HG02763 (cell line): Measurements from ENCODE around the gene EPHB3.

ENCODE experiments used
- ATAC-seq: cut with Tn5 transposase; IDR thresholded peaks from one replicate; pipeline ENCODE4 v1.9.1; 2021; ENCODE audit warnings: mild to moderate bottlenecking, moderate library complexity; ENCODE audit not compliant: unreplicated experiment

The EPHB3 gene

DNA sequence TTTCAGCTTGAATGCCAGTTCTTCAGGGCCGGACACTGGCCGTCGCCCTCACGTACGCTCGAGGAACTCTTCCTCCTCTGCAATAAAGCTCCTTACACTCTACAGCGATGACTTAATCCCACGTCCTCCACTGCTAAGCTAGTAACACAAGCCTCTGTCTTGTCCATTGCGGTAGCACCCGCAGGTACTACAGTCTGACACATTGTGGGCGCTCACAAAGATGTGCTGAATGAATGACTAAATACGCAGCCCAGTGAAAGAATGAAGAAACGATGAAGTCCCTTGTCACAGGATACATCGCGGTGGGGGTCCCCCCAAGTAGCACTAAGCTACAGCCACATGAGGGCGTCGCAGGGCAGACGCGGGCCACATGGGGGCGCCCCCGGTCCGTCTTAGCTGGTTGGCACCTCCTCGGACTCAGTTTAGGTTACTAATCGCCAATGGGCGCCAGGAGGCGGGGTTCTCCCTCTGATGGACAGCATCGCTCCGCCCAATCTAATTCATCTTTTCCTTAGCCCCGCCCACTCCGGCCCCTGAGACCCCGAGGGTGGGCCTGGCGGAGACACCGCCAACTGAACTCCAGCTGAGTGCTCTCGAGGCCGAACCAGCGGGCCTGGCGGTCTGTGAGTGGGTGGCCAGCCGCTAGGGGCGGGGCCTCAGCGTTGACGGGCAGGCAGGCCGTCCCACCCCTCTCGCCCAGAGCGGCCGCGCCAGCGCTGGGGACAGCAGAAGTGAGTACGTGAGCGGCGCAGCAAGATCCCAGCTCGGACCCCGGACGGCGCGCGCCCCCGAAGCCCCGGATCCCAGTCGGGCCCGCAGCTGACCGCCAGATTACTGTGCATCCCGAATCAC, at the start of gene EPHB3:
EPHB3 (plus strand) TSS at position 725 of the 852 bp plus-strand sequence. CDS start 451 bp downstream, outside the sequence.
- peak; percentile 69 for ATAC-seq

DNA sequence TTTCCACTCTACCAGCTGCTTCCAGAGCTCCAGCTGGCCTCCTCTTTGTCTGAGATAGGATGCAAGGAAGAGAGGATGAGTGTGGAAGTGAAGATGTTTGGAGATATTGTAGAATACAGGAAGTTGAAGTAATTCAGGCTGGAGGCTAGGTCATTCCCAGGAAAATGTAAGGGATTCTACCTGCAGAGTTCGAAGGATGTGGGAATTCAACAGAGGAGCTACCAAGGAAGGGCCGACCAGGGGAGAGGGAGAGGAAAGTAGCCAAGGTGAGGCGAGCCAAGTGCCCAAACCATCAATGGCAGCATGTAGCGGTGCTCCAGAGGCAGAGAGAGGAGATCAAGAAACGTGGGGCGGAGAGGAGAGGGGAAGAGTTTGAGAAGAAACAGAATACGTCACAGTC, 49.0 kb upstream of the EPHB3 start:
- no peak for ATAC-seq

DNA sequence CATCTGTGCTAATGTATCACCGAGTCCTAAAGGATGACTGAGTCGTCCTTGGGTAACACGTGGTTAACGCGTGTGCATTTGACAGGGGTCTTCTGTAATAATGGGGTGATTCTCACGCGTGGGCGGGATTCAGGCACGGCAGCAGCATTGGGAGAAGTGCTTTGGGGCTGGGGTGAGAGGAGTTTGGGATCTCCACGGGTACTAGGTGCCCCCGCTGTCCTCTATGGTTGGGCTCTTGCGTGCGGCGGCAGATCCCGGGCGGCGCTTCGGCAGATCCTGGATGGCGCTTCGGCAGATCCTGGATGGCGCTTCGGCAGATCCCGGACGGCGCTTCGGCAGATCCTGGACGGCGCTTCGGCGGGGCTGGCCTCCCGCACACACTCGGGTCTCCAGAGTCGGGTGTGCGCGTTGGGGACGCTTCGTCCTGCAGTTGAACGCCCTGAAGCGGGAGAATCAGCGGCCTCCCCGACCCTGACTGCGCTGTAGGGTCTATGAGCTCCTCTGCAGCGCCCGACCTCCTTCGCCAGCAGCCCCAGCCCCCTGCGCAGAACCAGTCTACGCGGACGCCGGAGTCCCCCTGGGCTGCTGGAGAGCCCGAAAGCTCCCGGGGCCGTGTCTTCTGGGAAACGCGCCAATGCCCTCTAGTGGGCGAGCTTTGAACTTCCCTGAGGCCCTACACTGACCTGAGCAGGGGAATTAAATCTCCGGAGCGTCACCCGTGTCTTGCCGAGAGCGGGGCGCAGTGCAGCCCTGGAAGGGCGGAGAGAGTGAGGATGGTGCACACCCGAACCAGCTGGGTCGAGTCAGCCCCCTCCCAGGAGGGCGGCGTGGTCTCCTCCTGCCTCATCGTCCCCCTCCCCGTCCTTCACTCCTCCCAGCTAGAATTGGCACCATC, 48.1 kb upstream of the EPHB3 start:
- peak; percentile 77 for ATAC-seq

DNA sequence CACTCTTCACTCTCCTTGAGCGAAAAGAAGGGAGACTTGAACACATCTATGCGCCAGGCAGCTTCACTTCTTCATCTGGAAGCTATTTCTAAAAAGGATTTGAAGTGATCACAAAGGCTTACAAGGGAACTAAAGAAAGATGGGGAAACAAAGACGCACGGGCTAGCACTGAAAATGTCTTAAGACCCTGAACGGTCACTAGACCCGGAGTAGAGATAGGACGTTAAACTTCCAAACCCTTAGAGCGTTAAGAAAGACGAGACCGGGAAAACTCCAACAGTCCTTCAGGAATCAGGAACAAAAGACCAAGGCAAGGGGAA, 47.5 kb upstream of the EPHB3 start:
- no peak for ATAC-seq

DNA sequence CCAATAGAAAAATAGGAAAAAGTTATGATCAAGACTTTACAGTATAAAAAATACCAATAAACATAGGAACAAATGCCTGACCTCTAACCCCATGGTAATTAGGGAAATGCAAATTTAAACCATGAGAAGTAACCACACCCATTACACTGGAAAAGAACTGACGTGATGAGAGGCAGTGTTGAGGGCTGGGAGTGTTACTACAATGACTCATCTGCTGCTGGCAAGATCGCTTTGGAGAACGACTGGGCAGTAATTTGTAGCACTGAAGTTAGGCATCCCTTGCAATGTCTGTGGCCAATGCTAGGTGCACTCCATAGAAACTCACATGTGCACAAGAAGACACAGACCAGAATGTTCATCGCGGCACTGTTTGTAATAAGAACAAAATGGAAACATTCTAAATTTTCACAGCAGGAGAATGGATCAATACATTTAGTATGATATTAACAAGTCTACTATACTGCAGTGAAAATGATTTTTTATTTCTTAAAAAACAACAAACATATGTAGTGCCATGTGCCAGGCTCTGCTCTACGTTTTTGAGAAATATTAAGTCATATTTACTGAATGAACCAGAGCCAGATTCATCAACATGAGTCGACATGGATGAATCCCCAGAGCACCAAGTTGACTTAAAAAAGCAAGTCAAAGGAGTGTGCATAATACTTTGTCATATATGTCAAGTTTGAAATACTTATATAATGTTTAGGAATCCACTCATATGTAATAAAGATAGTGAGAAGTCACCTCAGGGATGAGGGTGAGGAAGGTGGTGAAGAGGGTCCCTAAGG, 37.6 kb upstream of the EPHB3 start:
- no peak for ATAC-seq

DNA sequence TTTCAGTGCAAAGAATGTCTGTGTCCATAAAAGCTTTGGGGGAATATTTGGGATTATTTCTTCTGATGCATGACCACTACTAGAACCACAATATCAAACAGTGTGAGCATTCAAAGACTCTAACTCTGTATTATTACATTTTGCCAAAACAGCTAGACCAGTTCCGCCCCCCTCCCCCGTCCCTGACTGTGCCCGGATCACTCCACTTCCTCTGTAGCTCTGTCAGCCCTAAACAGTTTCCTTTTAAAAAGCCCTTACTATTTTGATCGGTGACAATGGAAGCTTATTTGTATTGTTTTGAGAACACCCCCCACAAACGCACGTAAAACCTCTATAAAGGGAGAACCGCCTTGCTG, 36.6 kb upstream of the EPHB3 start:
- no peak for ATAC-seq

DNA sequence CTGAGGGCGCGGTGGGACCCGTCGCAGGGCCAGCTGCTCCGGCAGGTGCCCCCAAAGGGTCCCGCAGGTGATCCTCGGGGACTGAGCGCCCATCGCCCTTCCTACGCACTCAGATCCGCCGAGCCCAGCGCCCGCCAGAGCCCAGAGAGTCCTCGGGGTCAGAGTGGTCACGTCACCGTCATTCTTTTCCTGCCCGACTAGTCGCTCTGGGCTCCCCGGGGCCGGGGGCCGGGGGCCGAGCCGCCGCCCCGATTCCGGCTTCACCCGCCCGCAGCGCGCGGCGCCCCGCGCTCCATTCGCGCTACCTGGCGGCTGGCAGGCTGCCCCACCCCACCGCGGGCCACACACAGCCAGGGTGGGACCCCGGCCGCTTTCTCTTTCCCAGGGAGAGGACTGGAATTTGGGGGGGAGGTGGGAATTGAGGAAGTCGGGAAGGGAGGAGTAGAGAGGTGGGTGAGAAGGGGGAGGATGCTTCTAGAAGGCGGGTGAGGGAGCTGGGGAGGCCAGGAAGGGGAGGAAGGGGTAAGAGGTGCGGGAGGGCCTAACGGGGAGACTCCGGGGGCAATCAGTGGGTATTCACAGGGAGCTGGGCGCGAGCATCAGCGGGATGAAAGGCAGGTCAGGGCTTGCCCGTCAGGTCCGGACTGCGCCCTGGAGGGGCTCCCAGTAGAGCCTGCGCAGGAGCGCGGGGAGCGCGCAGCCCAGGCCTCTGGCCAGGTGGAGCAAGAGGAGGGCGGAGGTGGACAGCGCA, 36.1 kb upstream of the EPHB3 start:
- no peak for ATAC-seq

DNA sequence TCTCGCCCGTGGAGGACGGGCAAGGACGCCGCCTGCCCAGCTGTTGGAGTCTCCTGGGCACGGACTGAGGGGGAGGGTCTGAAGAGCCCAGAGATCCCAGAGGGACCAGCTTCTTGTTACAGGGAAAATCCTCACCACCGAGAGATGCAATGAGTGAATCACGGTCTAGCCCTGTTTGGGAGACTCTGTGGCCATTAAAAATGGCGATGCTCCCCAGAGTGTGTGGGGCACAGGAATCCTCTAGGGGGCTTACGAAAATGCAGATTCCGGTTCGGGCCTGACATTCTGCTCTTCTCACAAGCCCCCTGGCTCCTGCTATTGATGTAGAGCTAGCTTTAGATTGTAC, 35.5 kb upstream of the EPHB3 start:
- ATAC-seq = no peak

DNA sequence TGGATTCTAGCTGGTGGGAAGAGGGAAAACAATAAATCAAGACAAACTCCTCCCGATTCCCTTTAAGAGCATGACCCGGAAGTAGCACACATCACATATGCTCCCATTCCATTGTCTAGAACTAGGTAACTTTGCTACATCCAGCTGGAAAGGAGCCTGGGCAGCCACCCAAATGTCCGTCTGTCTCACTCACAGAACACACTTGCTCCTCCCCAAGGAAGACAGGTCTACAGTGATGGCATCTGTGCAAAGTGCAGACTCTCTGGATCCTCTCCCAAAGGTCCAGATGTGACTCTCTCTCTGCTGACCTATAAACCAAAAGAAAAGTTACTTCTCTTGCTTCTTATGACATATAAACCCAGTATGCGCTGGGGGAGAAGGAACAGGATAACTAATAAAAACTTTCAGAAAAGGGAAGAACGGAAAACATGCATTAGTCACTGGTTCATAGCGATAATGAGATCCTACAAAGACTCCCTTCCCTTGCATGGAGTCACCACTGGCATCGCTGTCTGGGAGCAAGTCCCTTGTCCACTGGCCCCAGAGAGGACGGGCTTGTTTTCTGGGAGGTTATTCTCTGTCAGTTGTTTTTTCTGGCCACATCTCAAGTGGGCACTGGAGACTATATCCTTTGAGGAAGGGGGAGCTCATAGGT, 29.8 kb upstream of the EPHB3 start:
- ATAC-seq = no peak

DNA sequence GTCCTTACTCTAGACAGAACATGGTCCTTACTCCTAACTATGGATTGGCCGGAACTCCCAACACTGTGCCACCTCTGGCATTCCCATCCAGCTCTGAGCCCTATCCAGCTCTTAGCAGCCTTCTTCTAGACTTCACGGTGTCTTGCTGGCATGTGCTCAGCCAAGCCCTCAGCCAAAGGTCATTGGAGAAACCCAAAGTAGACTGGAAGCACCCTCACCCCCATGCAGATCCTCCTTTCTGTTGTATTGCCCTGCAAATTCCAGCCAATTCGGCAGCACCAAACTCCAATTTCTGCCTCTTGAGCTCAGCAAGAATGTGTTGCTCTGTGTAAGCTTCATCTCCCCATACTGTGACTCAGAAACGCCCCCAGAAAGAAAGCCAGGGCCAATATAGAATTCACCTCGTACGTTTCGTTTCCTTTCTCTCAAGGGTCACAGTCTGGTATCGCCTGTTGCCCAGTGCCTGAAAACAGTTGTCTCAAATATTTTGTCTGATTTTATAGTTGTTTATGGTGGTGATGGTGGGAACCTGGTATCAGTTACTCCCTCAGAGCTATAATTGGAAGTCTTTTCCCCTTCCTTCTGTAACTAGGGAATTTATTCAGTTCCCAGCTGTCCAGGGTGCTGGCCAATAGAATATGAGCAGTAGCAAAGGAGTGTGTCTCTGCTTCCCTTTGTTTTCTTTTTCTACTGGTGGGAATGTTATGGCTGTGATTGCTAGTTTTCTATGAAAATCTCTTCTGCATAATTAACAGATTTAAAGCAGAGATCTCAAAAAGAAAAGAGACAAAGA, 28.4 kb upstream of the EPHB3 start:
- no peak for ATAC-seq

DNA sequence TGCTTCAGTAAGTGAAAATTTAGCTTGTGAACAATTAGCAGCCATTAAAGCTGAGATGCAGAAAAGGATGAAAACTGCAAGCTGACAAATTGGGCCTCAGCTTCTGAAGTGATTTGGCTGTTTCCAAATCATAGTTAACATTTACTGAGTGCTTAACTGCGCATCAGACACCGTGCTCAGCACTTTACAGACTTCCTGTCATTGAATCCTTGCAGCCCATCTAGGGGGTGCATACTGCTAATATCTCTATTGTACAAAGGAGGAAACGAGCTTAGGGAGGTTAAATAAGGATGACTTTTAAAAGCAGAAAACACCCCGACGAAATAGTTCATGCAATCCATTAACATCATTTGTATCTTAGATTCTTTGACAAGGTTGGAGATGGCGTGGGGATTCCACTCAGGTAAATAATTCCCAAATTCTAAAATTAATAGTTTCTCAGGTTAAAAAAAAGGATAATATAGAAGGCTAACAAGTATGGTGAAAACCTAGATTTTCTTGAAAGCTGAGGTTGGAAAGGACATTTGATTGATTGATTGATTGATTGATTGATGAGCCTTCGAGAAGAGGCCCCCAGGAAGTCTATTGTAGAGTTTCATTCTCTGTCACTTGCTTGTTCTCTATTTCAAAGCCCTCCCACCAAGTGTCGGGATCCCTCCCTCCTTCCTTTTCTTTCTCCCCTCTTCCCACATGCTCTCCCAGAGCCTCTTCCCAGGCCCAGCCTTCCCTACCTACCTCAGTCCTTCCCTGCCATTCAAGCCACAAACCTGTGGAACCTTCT, 23.5 kb upstream of the EPHB3 start:
- no peak for ATAC-seq

DNA sequence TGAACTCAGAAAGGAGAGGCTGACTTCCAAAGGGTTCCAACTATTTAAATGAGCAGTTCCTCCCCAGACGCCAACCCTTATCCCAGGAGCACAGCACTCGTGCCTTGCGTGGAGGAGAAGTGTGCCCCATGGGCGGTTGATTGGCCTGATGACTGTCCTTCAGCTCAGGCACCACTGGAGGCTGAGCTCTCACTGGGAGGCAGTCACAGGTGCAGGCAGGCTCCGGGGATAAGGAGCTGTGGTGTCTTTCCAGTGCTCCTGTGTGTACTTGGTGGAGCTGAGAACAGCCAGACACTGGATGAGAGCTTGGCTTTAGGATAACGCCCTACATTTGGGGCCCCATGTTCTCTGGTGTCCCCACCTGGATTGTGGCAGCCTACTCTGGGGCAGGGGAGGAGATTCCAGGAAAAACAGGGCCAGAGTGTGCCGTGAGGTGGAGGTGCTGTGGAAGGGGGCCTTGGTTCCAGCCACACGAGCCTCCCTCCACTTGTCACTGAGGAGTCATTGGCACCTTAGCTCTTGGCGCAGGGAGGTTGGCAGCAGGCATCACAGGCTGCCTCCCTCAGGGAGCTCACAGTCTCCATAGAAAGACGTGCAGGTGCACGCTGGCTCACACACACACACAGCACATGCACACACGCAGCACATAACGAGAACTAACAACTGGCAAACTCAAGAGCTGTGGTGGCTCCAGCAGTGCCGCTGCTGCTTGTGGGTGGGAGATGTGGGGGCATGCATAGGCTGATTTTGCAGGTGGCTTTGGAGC, 22.7 kb upstream of the EPHB3 start:
- no peak for ATAC-seq

DNA sequence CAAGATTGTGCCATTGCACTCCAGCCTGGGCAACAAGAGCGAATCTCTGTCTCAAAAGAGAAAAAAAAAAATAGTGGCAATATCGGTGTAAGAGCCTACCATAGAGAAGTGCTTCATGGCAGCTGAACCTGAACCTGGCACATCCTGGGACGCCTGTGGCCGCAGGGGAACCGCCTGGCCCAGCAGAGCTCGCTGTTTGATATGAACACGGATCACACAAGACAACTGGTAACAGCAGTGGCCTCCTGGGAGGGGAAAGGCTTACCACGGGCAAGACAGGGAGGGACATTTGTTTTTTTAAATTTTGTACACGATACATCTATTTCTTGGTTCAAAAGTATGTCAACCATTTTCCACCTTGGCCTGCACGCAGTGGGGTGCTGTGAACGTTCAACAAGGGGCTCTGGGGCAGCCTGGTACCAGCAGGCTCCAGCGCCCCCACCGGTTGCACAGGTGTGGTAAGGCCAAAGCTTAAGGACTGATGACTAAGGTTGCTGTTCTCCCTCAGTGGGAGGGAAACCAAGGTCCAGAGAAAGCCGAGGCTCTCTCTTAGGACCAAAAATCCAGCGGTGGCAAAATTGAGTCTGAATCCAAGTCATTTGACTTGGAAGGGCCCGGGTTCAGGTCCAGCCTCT, 21.7 kb upstream of the EPHB3 start:
- no peak for ATAC-seq

DNA sequence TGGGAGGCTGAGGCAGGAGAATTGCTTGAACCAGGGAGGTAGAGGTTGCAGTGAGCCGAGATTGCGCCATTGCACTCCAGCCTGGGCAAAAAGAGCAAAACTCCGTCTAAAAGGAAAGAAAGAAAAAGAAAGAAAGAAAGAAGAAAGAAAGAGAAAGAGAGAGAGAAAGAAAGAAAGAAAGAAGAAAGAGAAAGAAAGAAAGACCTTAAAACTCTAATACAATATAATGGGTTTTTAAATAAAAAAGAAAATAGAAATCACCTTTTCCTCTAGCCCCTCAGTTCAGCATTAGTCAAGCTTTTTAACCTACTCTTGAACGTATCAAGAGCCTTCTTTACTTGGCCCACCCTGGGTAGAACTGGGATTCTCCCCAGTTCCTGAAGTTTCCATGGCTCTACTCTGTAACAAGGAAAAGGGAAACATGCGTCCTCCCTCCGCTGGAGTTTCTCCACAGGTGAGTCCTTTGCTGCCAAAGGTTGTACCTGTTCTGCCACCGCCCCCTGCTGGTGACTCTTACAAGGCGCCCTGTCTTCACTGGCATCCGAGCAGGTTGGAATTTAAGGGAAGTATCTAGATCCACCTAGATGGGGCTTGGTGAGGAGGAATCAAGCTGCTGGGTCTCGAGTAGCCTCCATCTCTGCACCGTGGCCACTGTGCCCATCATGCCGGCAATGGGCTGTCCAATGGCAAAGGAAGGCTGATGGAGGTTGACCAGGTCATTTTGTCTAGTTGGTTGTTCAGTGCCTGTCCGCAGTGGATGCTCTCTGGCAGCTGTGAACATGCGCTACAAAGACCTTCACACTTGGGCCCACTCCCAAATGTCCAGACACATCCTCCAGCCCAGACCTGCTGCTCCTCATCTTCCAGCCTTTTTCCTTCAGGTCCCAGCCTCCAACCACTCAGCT, 20.6 kb upstream of the EPHB3 start:
- ATAC-seq = no peak

DNA sequence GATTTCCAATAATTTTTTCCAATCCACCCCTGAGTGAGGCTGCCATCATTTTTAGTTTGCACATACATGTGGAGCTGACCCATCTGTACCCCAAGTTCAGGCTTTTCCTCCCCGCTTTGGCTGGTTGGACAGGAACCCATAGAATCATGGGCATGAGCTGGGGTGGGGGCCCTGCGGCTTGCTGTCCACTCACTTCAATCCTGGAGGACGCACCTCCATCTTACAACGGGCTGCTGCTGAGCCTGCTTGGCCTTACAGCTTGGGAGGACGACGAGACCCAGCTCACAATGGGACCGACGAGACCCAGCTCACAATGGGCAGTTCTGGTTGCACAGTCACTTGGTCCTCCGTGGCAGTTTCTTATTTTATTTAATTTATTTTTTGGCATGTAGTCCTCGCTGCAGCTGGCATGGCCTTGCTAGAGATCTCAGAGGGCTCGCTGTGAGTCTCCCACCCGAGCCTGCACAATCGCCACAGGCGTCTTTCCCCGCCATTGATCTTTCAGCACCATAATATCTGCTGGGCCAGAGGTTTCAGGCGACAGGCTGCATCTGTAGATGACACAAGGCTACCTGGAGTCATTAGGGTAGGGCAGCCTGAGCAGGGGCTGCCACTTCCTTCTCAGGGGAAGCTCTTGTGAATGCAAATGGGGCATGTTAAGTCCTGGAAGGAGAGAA, 19.6 kb upstream of the EPHB3 start:
- ATAC-seq = no peak

DNA sequence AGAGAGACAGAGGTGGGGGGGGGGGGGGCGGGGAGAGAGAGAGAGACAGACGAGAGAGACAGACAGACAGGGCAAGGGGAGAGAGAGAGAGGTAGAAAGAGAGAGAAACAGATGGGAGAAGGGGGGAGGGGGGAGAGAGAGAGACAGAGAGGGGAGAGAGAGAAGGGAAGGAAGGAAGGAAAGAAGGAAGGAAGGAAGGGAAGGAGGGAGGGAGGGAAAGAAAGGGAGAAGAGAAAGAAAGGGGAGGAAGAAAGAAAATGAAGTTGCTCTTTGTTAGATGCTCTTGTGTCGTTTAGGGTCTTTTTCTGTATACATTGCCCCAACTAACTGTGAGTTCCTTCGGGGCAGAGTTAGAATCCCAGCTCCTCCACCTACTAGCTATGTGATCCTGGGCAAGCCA, 19.0 kb upstream of the EPHB3 start:
- no peak for ATAC-seq
